ENCODE data around the gene SMIM35. TPM values are rescaled to one million over a fixed set of nuclear protein-coding genes. Genes with fewer than 3 reads are reported as not detected.

SMIM35 gene
- total and polyA plus RNA-seq, 2 of the 4 experiments (the other 2 are of a cell fraction), result not detected

DNA sequence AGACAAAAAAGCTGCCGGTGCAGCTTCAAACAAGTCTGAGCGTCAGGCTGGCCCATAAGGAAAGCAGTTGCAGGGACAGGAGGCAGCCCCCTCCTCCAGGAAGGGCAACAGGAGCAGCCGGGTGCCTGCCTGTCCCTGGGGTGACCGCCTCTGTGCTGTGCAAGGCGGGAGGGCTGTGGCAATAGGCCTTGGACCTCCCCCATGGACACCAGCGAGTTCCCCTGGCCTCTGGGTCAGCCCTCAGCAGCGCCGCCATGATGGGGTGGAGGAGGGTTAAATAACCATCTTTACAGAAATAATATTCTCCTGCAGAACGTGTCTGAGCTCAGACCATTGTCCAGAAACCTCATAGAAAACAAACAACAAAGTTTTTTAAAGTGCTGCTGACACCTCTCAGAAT is 13.2 kb downstream of the SMIM35 start:
- dilution Hi-C loops (cut with HindIII; ENCODE audit: low sequenced_read_pairs, unreplicated experiment), result no loop called here
- Histone ChIP-seq H3K18ac (ENCODE audit: low read depth, low read length) (no peak overlapping the region), H2BK5ac (ENCODE audit: low read depth, low read length, poor library complexity, severe bottlenecking) (no peak overlapping the region), H3K4me1 (ENCODE audit: control insufficient read depth, insufficient read depth, low read length) (no peaks in the 10 kb centered on the region), H2AK9ac (replicated peaks; ENCODE audit: low read depth, low read length, poor library complexity) (no peak overlapping the region), H3K9me3 (ENCODE audit: control insufficient read depth, insufficient read depth, low read length) (no peaks in the 10 kb centered on the region), H4K5ac (ENCODE audit: low read depth, low read length) (no peak overlapping the region), H3K4me3 (ENCODE audit: insufficient read depth, low read depth, low read length) (no peak overlapping the region), H2BK15ac (ENCODE audit: low read depth, low read length) (no peak overlapping the region), H4K8ac (ENCODE audit: low read depth in 2 of 2, low read length in 2 of 2) (no peak overlapping the region), H4K20me1 (ENCODE audit: insufficient read depth, low read length) (no peaks in the 10 kb centered on the region), H3K4me2 (ENCODE audit: low read depth, low read length) (no peak overlapping the region), H2AK5ac (ENCODE audit: low read depth, low read length) (no peak overlapping the region), H3K4ac (ENCODE audit: low read depth, low read length) (no peak overlapping the region), H2BK20ac (ENCODE audit: low read depth, low read length) (no peak overlapping the region), H3K79me1 (ENCODE audit: low read depth in 1 of 2, low read length in 2 of 2) (no peaks in the 10 kb centered on the region), H3K23ac (ENCODE audit: low read depth, low read length) (no peak overlapping the region), H3K14ac (replicated peaks; ENCODE audit: low read depth, low read length) (no peak overlapping the region), H3K36me3 (ENCODE audit: control insufficient read depth, insufficient read depth, low read length) (no peaks in the 10 kb centered on the region), H3K56ac (ENCODE audit: extremely low read depth, insufficient read depth, low read length) (no peak overlapping the region), H3K9ac (ENCODE audit: low read depth, low read length) (no peak overlapping the region), H4K91ac (ENCODE audit: insufficient read depth, low read depth, low read length) (no peak overlapping the region), H3K27ac (ENCODE audit: insufficient read depth, low read length) (no peak overlapping the region), H2BK120ac (ENCODE audit: low read depth, low read length) (no peak overlapping the region), H2AFZ (replicated peaks; ENCODE audit: low read length, poor library complexity) (no peak overlapping the region), H3K27me3 (ENCODE audit: control insufficient read depth, insufficient read depth, low read length) (no peaks in the 10 kb centered on the region; the same call in none of the 2 replicates), H3K9me1 (ENCODE audit: insufficient read depth, low read length) (no peaks in the 10 kb centered on the region)
- TF ChIP-seq, protein P1, sequence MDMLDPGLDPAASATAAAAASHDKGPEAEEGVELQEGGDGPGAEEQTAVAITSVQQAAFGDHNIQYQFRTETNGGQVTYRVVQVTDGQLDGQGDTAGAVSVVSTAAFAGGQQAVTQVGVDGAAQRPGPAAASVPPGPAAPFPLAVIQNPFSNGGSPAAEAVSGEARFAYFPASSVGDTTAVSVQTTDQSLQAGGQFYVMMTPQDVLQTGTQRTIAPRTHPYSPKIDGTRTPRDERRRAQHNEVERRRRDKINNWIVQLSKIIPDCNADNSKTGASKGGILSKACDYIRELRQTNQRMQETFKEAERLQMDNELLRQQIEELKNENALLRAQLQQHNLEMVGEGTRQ (IDR thresholded peaks at IDR 0.05; ENCODE audit: low read depth, low read length), result no peak
- TF ChIP-seq RAD21 (IDR thresholded peaks at IDR 0.05; ENCODE audit: low read length) (no peak), MAZ (IDR thresholded peaks at IDR 0.05; ENCODE audit: borderline replicate concordance, low read depth, low read length) (no peak), CTCF (conservative IDR thresholded peaks at IDR 0.05; ENCODE audit: low read depth, low read length) (no peak), CEBPB (IDR thresholded peaks at IDR 0.05; ENCODE audit: low read depth, low read length) (no peak), MAFK (IDR thresholded peaks at IDR 0.05; ENCODE audit: low read depth, low read length) (no peak), POLR2A (IDR thresholded peaks at IDR 0.05; ENCODE audit: low read depth, low read length) (no peak), ELK1 (IDR thresholded peaks at IDR 0.05; ENCODE audit: borderline replicate concordance, low read depth, low read length) (no peak), FOS (IDR thresholded peaks at IDR 0.05; ENCODE audit: low read depth, low read length) (no peak)
- intact Hi-C loops (cut with micrococcal nuclease), result no loop called here
- in situ Hi-C loops (cut with MboI; ENCODE audit: low sequenced_read_pairs), result no loop called here
- POLR2A ChIA-PET (ENCODE audit: unreplicated experiment), result no interaction called here
- DNase-seq, result no peak
- ATAC-seq (ENCODE audit: low read depth), result no peak
- no TSS peak for BruUV-seq (replicated peaks)
- CTCF ChIA-PET, result no interaction called here
- WGBS, 2 experiments (ENCODE audit: extremely low coverage in 2 of 2, insufficient read length in 1 of 2), result no CpG with 5 or more reads among the region's 9 CpGs
